A549 (cell line): ENCODE measurements around the gene SMIM28.

Experiments used
- CTCF ChIP-seq: fragments of >200 bp; sonication (Bioruptor Twin); formaldehyde crosslinking; IDR thresholded peaks from 3 replicates; pipeline ENCODE4 v1.5.1; 2016
- EP300 ChIP-seq, 2 experiments: fragments of >200 bp; sonication (Bioruptor Twin); formaldehyde crosslinking; IDR thresholded peaks; 2 replicates in 1 of 2; 3 replicates in 1 of 2; pipeline ENCODE4 v1.6.1; 2016 to 2017
- FOSL2 ChIP-seq, 2 experiments: fragments of 450-650 bp in 1 of 2; fragments of >200 bp in 1 of 2; sonication (Bioruptor Twin) in 1 of 2; formaldehyde crosslinking; IDR thresholded peaks; 2 replicates each; pipeline versions ENCODE4 v1.5.0 to v1.6.1; 2016 to 2020; ENCODE audit warnings: mild to moderate bottlenecking in 1 of 2, moderate library complexity in 1 of 2
- HDAC2 ChIP-seq: fragments of 200-600 bp; sonication (generic); IDR thresholded peaks from 2 replicates; pipeline ENCODE4 v1.6.1; 2016
- MYC ChIP-seq: IDR thresholded peaks from 2 replicates; pipeline ENCODE4 v1.6.1; 2012; ENCODE audit warnings: mild to moderate bottlenecking, inconsistent platforms, low read length, improper control_type of control experiment, borderline replicate concordance
- NFE2L2 ChIP-seq: fragments of 150-350 bp; conservative IDR thresholded peaks from 2 replicates; pipeline ENCODE4 v1.6.1; 2014; ENCODE audit warnings: low read length
- NPAS2 ChIP-seq: fragments of 250-450 bp; sonication (Bioruptor Pico); IDR thresholded peaks from 2 replicates; pipeline ENCODE4 v1.8.0; 2022; ENCODE audit warnings: mild to moderate bottlenecking, moderate library complexity, borderline replicate concordance
- POLR2A ChIP-seq: IDR thresholded peaks from 2 replicates; pipeline ENCODE4 v1.6.1; 2012; ENCODE audit warnings: mild to moderate bottlenecking, low read length
- RAD21 ChIP-seq, 2 experiments: fragments of >200 bp in 1 of 2; sonication (Bioruptor Twin) in 1 of 2; formaldehyde crosslinking in 1 of 2; IDR thresholded peaks in 1 of 2; conservative IDR thresholded peaks in 1 of 2; 2 replicates in 1 of 2; 3 replicates in 1 of 2; pipeline ENCODE4 v1.6.1; 2012 to 2018; ENCODE audit warnings: inconsistent platforms in 1 of 2
- RFX5 ChIP-seq: fragments of 450-650 bp; IDR thresholded peaks from 2 replicates; pipeline ENCODE4 v1.7.1; 2014; ENCODE audit warnings: antibody characterized with exemption, mild to moderate bottlenecking, moderate library complexity
- TFCP2L1 ChIP-seq: fragments of 250-450 bp; sonication (Bioruptor Pico); IDR thresholded peaks from 2 replicates; pipeline ENCODE4 v1.5.0; 2021; ENCODE audit warnings: mild to moderate bottlenecking
- USF2 ChIP-seq: fragments of 450-650 bp; IDR thresholded peaks from 2 replicates; pipeline ENCODE4 v1.6.1; 2014; ENCODE audit warnings: antibody characterized with exemption
- ZFP36 ChIP-seq: fragments of 450-650 bp; IDR thresholded peaks from 2 replicates; pipeline ENCODE4 v1.6.1; 2014; ENCODE audit warnings: borderline replicate concordance; ENCODE audit not compliant: partially characterized antibody

DNA sequence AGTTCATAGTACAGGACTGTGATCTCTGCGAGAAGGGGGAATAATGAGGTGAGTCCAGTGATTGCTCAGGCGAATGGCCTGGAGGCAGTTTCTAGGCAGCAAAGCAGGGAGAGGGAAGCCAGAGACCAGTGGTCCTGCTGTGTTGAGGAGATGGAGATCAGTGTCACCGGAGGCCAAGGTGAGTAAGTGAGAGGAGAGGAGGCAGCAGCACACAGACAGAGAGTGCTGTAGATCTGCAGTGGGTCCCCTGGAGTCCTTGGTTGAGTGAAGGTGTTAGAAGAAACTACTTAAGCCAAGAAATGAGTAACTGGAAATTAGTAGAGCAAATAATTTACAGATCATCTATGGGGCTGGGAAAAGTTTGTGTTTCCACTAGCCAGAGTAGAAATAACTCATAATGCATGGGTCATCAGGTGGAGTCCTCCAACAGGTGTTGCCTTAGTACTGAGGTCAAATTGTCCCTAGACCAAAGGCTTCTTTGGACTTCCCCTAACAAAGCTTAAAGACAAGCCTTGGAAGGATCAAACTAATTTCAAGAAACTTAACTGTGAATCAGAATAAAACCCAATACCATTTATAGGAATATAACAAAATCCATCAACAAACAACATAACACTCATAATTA is 39.9 kb downstream of the SMIM28 start:
- TF ChIP-seq CTCF (no peak), POLR2A (no peak), NPAS2 (CRISPR knock-in tag) (no peak), EP300 (IDR thresholded peaks at IDR 0.05) (no peak), TFCP2L1 (no peak), RFX5 (no peak), USF2 (no peak), MYC (no peak), RAD21 (conservative IDR thresholded peaks at IDR 0.05 in 1 of 2, IDR thresholded peaks at IDR 0.05 in 1 of 2) (no peak), NFE2L2 (no peak), ZFP36 (no peak), FOSL2 (IDR thresholded peaks at IDR 0.05) (no peak), FOSL2 (CRISPR knock-in tag; IDR thresholded peaks at IDR 0.05) (no peak), HDAC2 (no peak)
